HepG2 (cell line): ENCODE results near the gene STIM1. TPM values are rescaled to one million over a fixed set of nuclear protein-coding genes. Genes with fewer than 3 reads are reported as not detected.

ENCODE experiments used
- ATAC-seq: fragments of 200-7000 bp; cut with Tn5 transposase; 3 replicates; pipeline ENCODE4 v1.9.1; 2020; ENCODE audit warnings: mild to moderate bottlenecking, moderate library complexity
- BruUV-seq: library from RNA; stranded (reverse); fragments of 400-500 nt; replicated peaks from 2 replicates; lab custom pipeline; 2021; lab: Mats Ljungman, UMichigan
- CTCF ChIA-PET: fragments of 300-600 bp; formaldehyde crosslinking; extraction: SDS; loops from one replicate; lab custom pipeline; 2021; ENCODE audit warnings: low total read pairs, inconsistent platforms, low intra/inter-chr PET ratio; lab: Yijun Ruan, JAX
- POLR2A ChIA-PET: fragments of 350-600 bp; sonication (Branson Sonifier 250); formaldehyde crosslinking; loops from one replicate; lab custom pipeline; 2020; ENCODE audit warnings: antibody characterized with exemption, inconsistent platforms; lab: Yijun Ruan, JAX
- DNase-seq: peaks from one replicate; pipeline ENCODE4 v3.0.0-alpha.2; 2015; ENCODE audit warnings: low spot score
- FAIRE-seq: peaks from 3 replicates; lab custom pipeline; 2011; peaks lifted over from hg19 to GRCh38; lab: Jason Lieb, UNC
- H2AFZ ChIP-seq: one replicate; pipeline ENCODE4 v1.6.1; 2011; ENCODE audit warnings: low read length, inconsistent platforms
- H3K27ac ChIP-seq: fragments of 300-600 bp; 3 replicates; pipeline ENCODE4 v1.8.0; 2011; ENCODE audit warnings: mixed run types, mild to moderate bottlenecking, mixed read lengths, low read length, inconsistent platforms; ENCODE audit not compliant: insufficient read depth; ENCODE audit errors: extremely low read length
- H3K27me3 ChIP-seq, 2 experiments: fragments of 200-600 bp in 1 of 2; 2 replicates in 1 of 2; 3 replicates in 1 of 2; pipeline versions ENCODE4 v1.6.0 to v1.8.0; 2011; ENCODE audit warnings: low read length in 2 of 2, mild to moderate bottlenecking in 2 of 2, moderate library complexity in 2 of 2, inconsistent platforms in 1 of 2; ENCODE audit not compliant: insufficient read depth in 2 of 2, control insufficient read depth in 1 of 2
- H3K36me3 ChIP-seq, 2 experiments: fragments of 200-600 bp in 1 of 2; replicated peaks in 1 of 2; 2 replicates in 1 of 2; 3 replicates in 1 of 2; pipeline versions ENCODE4 v1.5.1 to v1.8.0; 2011; ENCODE audit warnings: low read length in 2 of 2, inconsistent platforms in 1 of 2; ENCODE audit not compliant: insufficient read depth in 2 of 2, control insufficient read depth in 1 of 2
- H3K4me1 ChIP-seq: 2 replicates; pipeline ENCODE4 v1.5.1; 2012; ENCODE audit warnings: low read length, inconsistent platforms; ENCODE audit not compliant: insufficient read depth
- H3K4me2 ChIP-seq: 2 replicates; pipeline ENCODE4 v1.6.0; 2011; ENCODE audit warnings: low read depth, low read length, inconsistent platforms
- H3K4me3 ChIP-seq, 3 experiments: fragments of 200-600 bp in 1 of 3; sonication (generic), shearing (Covaris generic) in 1 of 3; replicated peaks in 1 of 3; 2 replicates each; pipeline ENCODE4 v1.5.1; 2011 to 2016; ENCODE audit warnings: low read length in 3 of 3, inconsistent platforms in 2 of 3, low read depth in 2 of 3, mild to moderate bottlenecking in 2 of 3, control low read depth in 1 of 3, mixed read lengths in 1 of 3; ENCODE audit not compliant: insufficient read depth in 1 of 3
- H3K79me2 ChIP-seq: one replicate; pipeline ENCODE4 v1.6.1; 2011; ENCODE audit warnings: low read length, inconsistent platforms; ENCODE audit not compliant: insufficient read depth
- H3K9ac ChIP-seq: 2 replicates; pipeline ENCODE4 v1.6.0; 2011; ENCODE audit warnings: mild to moderate bottlenecking, low read depth, low read length, inconsistent platforms; ENCODE audit not compliant: insufficient read depth
- H3K9me3 ChIP-seq: 2 replicates; pipeline ENCODE4 v1.5.1; 2012; ENCODE audit warnings: mild to moderate bottlenecking, low read length
- H4K20me1 ChIP-seq: 2 replicates; pipeline ENCODE4 v1.6.0; 2011; ENCODE audit warnings: inconsistent platforms, mild to moderate bottlenecking, low read length, moderate library complexity; ENCODE audit not compliant: insufficient read depth
- BCLAF1 ChIP-seq: fragments of 450-650 bp; IDR thresholded peaks from 2 replicates; pipeline ENCODE4 v1.6.1; 2017; ENCODE audit warnings: mild to moderate bottlenecking
- FIP1L1 ChIP-seq: fragments of 200-400 bp; formaldehyde crosslinking; IDR thresholded peaks from 2 replicates; pipeline ENCODE4 v1.6.1; 2018; ENCODE audit warnings: low read depth, mild to moderate bottlenecking, low read length, moderate library complexity, borderline replicate concordance; ENCODE audit not compliant: insufficient read depth
- JUND ChIP-seq: sonication (generic); formaldehyde crosslinking; IDR thresholded peaks from 2 replicates; pipeline ENCODE4 v1.8.0; 2022; ENCODE audit warnings: mild to moderate bottlenecking, missing genetic modification reagents
- KDM3A ChIP-seq: IDR thresholded peaks from 2 replicates; pipeline ENCODE4 v1.6.1; 2018; ENCODE audit warnings: low read depth, missing compliant biosample characterization
- MATR3 ChIP-seq: sonication (generic); formaldehyde crosslinking; IDR thresholded peaks from 2 replicates; pipeline ENCODE4 v1.4.0; 2020; ENCODE audit warnings: missing genetic modification reagents
- NR2F2 ChIP-seq: IDR thresholded peaks from 2 replicates; pipeline ENCODE4 v1.6.1; 2012; ENCODE audit warnings: low read depth, inconsistent platforms, borderline replicate concordance
- ZBTB26 ChIP-seq: IDR thresholded peaks from 2 replicates; pipeline ENCODE4 v1.6.1; 2016; ENCODE audit warnings: missing compliant biosample characterization, missing genetic modification reagents, borderline replicate concordance
- ZNF260 ChIP-seq: sonication (generic); formaldehyde crosslinking; IDR thresholded peaks from 2 replicates; pipeline ENCODE4 v1.4.0; 2020; ENCODE audit warnings: missing genetic modification reagents, low read depth, mild to moderate bottlenecking, borderline replicate concordance
- ZNF674 ChIP-seq: sonication (generic); formaldehyde crosslinking; IDR thresholded peaks from 2 replicates; pipeline ENCODE4 v1.5.0; 2020; ENCODE audit warnings: low read depth, mild to moderate bottlenecking, missing genetic modification reagents
- ZNF747 ChIP-seq: sonication (generic); formaldehyde crosslinking; IDR thresholded peaks from 2 replicates; pipeline ENCODE4 v1.8.1; 2023; ENCODE audit warnings: missing genetic modification reagents, mild to moderate bottlenecking, borderline replicate concordance
- ZNF749 ChIP-seq: sonication (generic); formaldehyde crosslinking; IDR thresholded peaks from 2 replicates; pipeline ENCODE4 v1.8.0; 2022; ENCODE audit warnings: mild to moderate bottlenecking, missing genetic modification reagents, moderate library complexity, borderline replicate concordance
- ZNF878 ChIP-seq: sonication (generic); formaldehyde crosslinking; IDR thresholded peaks from 2 replicates; pipeline ENCODE4 v1.8.1; 2023; ENCODE audit warnings: mild to moderate bottlenecking, missing genetic modification reagents, moderate library complexity
- ZSCAN31 ChIP-seq: sonication (generic); formaldehyde crosslinking; IDR thresholded peaks from 2 replicates; pipeline ENCODE4 v1.5.0; 2020; ENCODE audit warnings: low read depth, mild to moderate bottlenecking, missing genetic modification reagents
- WGBS: methylation state at CpG from one replicate; pipeline ENCODE4 v1.1.6; 2017; ENCODE audit warnings: low lambda C conversion rate; 5-methylcytosine and 5-hydroxymethylcytosine counted together
- in situ Hi-C: cut with HindIII; loops from 2 replicates; pipeline ENCODE4 v1.10.0; 2017; ENCODE audit warnings: low pct_unique_long_range_greater_than_20kb; ENCODE audit not compliant: extremely low pct_ligation_motif_present
- intact Hi-C: fragments of 100-400 bp; cut with micrococcal nuclease; formaldehyde crosslinking; loops from one replicate; pipeline ENCODE4 v1.10.0; 2022; ENCODE audit not compliant: unreplicated experiment
- polyA plus RNA-seq, 8 experiments: library from polyadenylated mRNA; depleted of rRNA in 3 of 8; stranded (reverse) in 7 of 8; unstranded in 1 of 8; fragments of >200 nt; fragmentation: Illumina TruSeq in 4 of 8; extraction: Trizol in 4 of 8; gene quantifications; 2 replicates each; pipeline versions ENCODE4 v1.2.1 to v1.2.3, GENCODE V29; 2011 to 2016; ENCODE audit warnings: low read depth in 4 of 8, missing spikeins in 1 of 8, mixed read lengths in 1 of 8; ENCODE audit not compliant: insufficient read depth in 1 of 8
- total RNA-seq, 5 experiments: library from RNA; depleted of rRNA; stranded (reverse); fragments of >200 nt; fragmentation: Illumina TruSeq; extraction: Trizol; gene quantifications; 2 replicates each; pipeline ENCODE4 v1.2.3, GENCODE V29; 2016; ENCODE audit warnings: low read depth in 1 of 5

The STIM1 gene
- total and polyA plus RNA-seq, 2 of the 13 experiments (the other 11 are each of a cell fraction or from before 2014, with no cell fraction given) = 19.2 to 28.5 TPM

GRCh38 chr11:4017129-4017528, 161.7 kb downstream of the STIM1 start (continued):
- TF ChIP-seq ZNF749 (CRISPR knock-in tag) = no peak
- TF ChIP-seq MATR3 (CRISPR knock-in tag) = no peak
- no peak for TF ChIP-seq ZNF674 (CRISPR knock-in tag)
- TF ChIP-seq ZBTB26 (CRISPR knock-in tag) = no peak
- no peak for TF ChIP-seq ZNF260 (CRISPR knock-in tag)
- TF ChIP-seq JUND (CRISPR knock-in tag) = no peak
- no peak for TF ChIP-seq BCLAF1

GRCh38 chr11:4018641-4019040, 163.2 kb downstream of the STIM1 start:
- no peak for ATAC-seq
- FAIRE-seq = no peak
- POLR2A ChIA-PET = no interaction called here
- in situ Hi-C loops = no loop called here
- Histone ChIP-seq H3K27me3 (no peaks in the 10 kb centered on the region), H3K4me2 (no peak overlapping the region), H3K36me3 (no peaks in the 10 kb centered on the region; a peak in 1 of 5 replicates), H3K4me3 (no peak overlapping the region), H3K27ac (no peak overlapping the region), H3K9me3 (no peaks in the 10 kb centered on the region), H3K79me2 (no peaks in the 10 kb centered on the region), H2AFZ (no peak overlapping the region), H3K9ac (no peak overlapping the region), H4K20me1 (no peaks in the 10 kb centered on the region), H3K4me1 (no peaks in the 10 kb centered on the region)
- intact Hi-C loops = no loop called here
- CTCF ChIA-PET = no interaction called here
- WGBS = 92% methylated on average over 2 of the region's 2 CpGs
- TF ChIP-seq ZNF747 (CRISPR knock-in tag) = no peak
- no peak for TF ChIP-seq ZNF878 (CRISPR knock-in tag)
- no peak for TF ChIP-seq FIP1L1
- no peak for TF ChIP-seq ZSCAN31 (CRISPR knock-in tag)
- no peak for TF ChIP-seq NR2F2
- no peak for TF ChIP-seq KDM3A (CRISPR knock-in tag)
- DNase-seq = no peak
- no TSS peak for BruUV-seq
